Measurements from ENCODE around the gene LENG1.

GRCh38 chr19:54165222-54165621 is 5.7 kb upstream of the LENG1 start:
- TF ChIP-seq EZH2 (IDR thresholded peaks at IDR 0.05) (no peak), POLR2AphosphoS5 (IDR thresholded peaks at IDR 0.05; ENCODE audit: borderline replicate concordance, low read depth, low read length) (no peak), FOXP2 (optimal IDR thresholded peaks at IDR 0.05; ENCODE audit: control extremely low read depth, extremely low read length, insufficient read depth) (no peak)

Data from SK-N-MC (cell line).